ENCODE data around the gene CBX2.

DNA sequence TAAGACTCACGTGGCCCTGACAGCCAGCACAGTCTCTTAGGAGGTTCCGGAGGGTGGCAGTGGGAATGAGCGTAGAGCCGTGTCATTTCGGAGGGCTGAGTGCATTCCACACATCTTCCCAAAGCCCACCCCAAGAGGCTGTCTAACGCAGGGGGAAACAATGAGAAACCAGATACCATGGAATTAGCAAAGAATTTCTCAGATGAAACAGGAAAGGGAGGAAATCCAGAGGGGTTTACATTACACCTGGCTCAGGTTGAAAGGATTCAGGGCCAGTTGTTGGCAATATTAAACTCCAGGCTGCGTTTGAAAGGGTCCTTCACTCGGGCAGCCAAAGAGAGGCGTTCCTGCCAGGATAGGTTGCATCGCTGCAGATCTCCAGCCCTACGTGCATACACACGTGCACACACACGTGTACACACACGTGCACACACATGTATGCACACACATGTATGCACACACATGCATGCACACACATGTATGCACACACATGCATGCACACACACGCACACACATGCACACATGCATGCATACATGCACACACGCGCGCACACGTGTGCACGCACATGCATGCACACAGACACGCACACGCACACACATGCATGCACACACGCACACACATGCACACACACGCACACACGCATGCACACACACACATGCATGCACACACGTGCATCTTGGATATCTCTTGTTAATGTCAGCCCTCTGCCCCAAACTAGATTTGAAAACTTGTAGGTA, 49.1 kb downstream of the CBX2 start:
- TF ChIP-seq ZNF565 (CRISPR knock-in tag; conservative IDR thresholded peaks at IDR 0.05; ENCODE audit: low read depth) (no peak), ZNF8 (CRISPR knock-in tag; IDR thresholded peaks at IDR 0.05) (no peak), ARNTL (CRISPR knock-in tag; IDR thresholded peaks at IDR 0.05; ENCODE audit: borderline replicate concordance, low read depth) (no peak), ESRRG (CRISPR knock-in tag; IDR thresholded peaks at IDR 0.05) (no peak), TCF4 (CRISPR knock-in tag; IDR thresholded peaks at IDR 0.05; ENCODE audit: borderline replicate concordance) (no peak), TOX (CRISPR knock-in tag; IDR thresholded peaks at IDR 0.05; ENCODE audit: borderline replicate concordance) (no peak)
- TF ChIP-seq, protein P1, sequence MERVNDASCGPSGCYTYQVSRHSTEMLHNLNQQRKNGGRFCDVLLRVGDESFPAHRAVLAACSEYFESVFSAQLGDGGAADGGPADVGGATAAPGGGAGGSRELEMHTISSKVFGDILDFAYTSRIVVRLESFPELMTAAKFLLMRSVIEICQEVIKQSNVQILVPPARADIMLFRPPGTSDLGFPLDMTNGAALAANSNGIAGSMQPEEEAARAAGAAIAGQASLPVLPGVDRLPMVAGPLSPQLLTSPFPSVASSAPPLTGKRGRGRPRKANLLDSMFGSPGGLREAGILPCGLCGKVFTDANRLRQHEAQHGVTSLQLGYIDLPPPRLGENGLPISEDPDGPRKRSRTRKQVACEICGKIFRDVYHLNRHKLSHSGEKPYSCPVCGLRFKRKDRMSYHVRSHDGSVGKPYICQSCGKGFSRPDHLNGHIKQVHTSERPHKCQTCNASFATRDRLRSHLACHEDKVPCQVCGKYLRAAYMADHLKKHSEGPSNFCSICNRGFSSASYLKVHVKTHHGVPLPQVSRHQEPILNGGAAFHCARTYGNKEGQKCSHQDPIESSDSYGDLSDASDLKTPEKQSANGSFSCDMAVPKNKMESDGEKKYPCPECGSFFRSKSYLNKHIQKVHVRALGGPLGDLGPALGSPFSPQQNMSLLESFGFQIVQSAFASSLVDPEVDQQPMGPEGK (CRISPR knock-in tag; IDR thresholded peaks at IDR 0.05; ENCODE audit: borderline replicate concordance), result no peak
- TF ChIP-seq, protein P2, sequence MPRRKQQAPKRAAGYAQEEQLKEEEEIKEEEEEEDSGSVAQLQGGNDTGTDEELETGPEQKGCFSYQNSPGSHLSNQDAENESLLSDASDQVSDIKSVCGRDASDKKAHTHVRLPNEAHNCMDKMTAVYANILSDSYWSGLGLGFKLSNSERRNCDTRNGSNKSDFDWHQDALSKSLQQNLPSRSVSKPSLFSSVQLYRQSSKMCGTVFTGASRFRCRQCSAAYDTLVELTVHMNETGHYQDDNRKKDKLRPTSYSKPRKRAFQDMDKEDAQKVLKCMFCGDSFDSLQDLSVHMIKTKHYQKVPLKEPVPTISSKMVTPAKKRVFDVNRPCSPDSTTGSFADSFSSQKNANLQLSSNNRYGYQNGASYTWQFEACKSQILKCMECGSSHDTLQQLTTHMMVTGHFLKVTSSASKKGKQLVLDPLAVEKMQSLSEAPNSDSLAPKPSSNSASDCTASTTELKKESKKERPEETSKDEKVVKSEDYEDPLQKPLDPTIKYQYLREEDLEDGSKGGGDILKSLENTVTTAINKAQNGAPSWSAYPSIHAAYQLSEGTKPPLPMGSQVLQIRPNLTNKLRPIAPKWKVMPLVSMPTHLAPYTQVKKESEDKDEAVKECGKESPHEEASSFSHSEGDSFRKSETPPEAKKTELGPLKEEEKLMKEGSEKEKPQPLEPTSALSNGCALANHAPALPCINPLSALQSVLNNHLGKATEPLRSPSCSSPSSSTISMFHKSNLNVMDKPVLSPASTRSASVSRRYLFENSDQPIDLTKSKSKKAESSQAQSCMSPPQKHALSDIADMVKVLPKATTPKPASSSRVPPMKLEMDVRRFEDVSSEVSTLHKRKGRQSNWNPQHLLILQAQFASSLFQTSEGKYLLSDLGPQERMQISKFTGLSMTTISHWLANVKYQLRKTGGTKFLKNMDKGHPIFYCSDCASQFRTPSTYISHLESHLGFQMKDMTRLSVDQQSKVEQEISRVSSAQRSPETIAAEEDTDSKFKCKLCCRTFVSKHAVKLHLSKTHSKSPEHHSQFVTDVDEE (CRISPR knock-in tag; IDR thresholded peaks at IDR 0.05), result no peak
